ENCODE results near the gene CHST13. TPM values are rescaled to one million over a fixed set of nuclear protein-coding genes. Genes with fewer than 3 reads are reported as not detected.

The CHST13 gene
- total RNA-seq, 4 donors from 2014 or later = 0.32 TPM; not detected in 3

GRCh38 chr3:126499401-126499800 is 24.6 kb upstream of the CHST13 start:
- DNase-seq (ENCODE audit: low spot score in 2 of 2) = no peak
- no peak for TF ChIP-seq CTCF (IDR thresholded peaks at IDR 0.05)
- no peak for TF ChIP-seq POLR2A (IDR thresholded peaks at IDR 0.05)
- intact Hi-C loops (cut with DNase I; ENCODE audit: low total_unique reads) = no loop called here
- H3K4me3 ChIP-seq (ENCODE audit: low read depth, poor library complexity, severe bottlenecking) = no peak overlapping the region
- 95 to 96% methylated on average over 9 of the region's 9 CpGs for WGBS, 2 donors

- no peak for DNase-seq (ENCODE audit: low spot score in 2 of 2)
- 85 to 92% methylated on average over 7 of the region's 7 CpGs for WGBS, 2 donors
- intact Hi-C loops (cut with DNase I; ENCODE audit: low total_unique reads) = no loop called here
- TF ChIP-seq CTCF (IDR thresholded peaks at IDR 0.05) (no peak), POLR2A (IDR thresholded peaks at IDR 0.05) (no peak)
- no peak overlapping the region for H3K4me3 ChIP-seq (ENCODE audit: low read depth, poor library complexity, severe bottlenecking)
Measured at GRCh38 chr3:126500016-126500415, 23.9 kb upstream of the CHST13 start.

- DNase-seq (ENCODE audit: low spot score in 2 of 2) = no peak
- intact Hi-C loops (cut with DNase I; ENCODE audit: low total_unique reads) = no loop called here
- TF ChIP-seq CTCF (IDR thresholded peaks at IDR 0.05) (no peak), POLR2A (IDR thresholded peaks at IDR 0.05) (no peak)
Measured at GRCh38 chr3:126501054-126501453, 22.9 kb upstream of the CHST13 start.

GRCh38 chr3:126501736-126502135 is 22.2 kb upstream of the CHST13 start:
- no peak for DNase-seq (ENCODE audit: low spot score in 2 of 2)
- no peak for TF ChIP-seq POLR2A (IDR thresholded peaks at IDR 0.05)
- no peak for TF ChIP-seq CTCF (IDR thresholded peaks at IDR 0.05)
- intact Hi-C loops (cut with DNase I; ENCODE audit: low total_unique reads) = no loop called here
- WGBS, 2 donors = 57 to 65% methylated on average over 6 to 7 of the region's 7 CpGs
- H3K4me3 ChIP-seq (ENCODE audit: low read depth, poor library complexity, severe bottlenecking) = no peak overlapping the region

More at GRCh38 chr3:126501054-126501453, 22.9 kb upstream of the CHST13 start:
- no peak overlapping the region for H3K4me3 ChIP-seq (ENCODE audit: low read depth, poor library complexity, severe bottlenecking)
- 71% methylated on average over 4 to 5 of the region's 5 CpGs for WGBS, 2 donors

- TF ChIP-seq POLR2A (IDR thresholded peaks at IDR 0.05) (no peak), CTCF (IDR thresholded peaks at IDR 0.05) (peak in 1 of 3 donors; percentile 38)
- intact Hi-C loops (cut with DNase I; ENCODE audit: low total_unique reads) = no loop called here
- H3K4me3 ChIP-seq (ENCODE audit: low read depth, poor library complexity, severe bottlenecking) = no peak overlapping the region
- 70 to 82% methylated on average over 1 of the region's 1 CpG for WGBS, 2 donors
- no peak for DNase-seq (ENCODE audit: low spot score in 2 of 2)
Measured at GRCh38 chr3:126502656-126503055, 21.3 kb upstream of the CHST13 start.

GRCh38 chr3:126503701-126504100 is 20.3 kb upstream of the CHST13 start:
- TF ChIP-seq POLR2A (IDR thresholded peaks at IDR 0.05) = no peak
- TF ChIP-seq CTCF (IDR thresholded peaks at IDR 0.05) = no peak
- 85 to 91% methylated on average over 10 of the region's 10 CpGs for WGBS, 2 donors
- intact Hi-C loops (cut with DNase I; ENCODE audit: low total_unique reads) = no loop called here

More at GRCh38 chr3:126503701-126504100, 20.3 kb upstream of the CHST13 start:
- H3K4me3 ChIP-seq (ENCODE audit: low read depth, poor library complexity, severe bottlenecking) = no peak overlapping the region
- no peak for DNase-seq (ENCODE audit: low spot score in 2 of 2)

Measured in lower leg skin (tissue), 4 donors.